Mesothelial cell of epicardium (in vitro differentiated cells): Measurements from ENCODE around the gene SCG3. TPM values are rescaled to one million over a fixed set of nuclear protein-coding genes. Genes with fewer than 3 reads are reported as not detected.
"Not testable (repeated sequence)": the region's sequence is repeated elsewhere in the genome, so short reads cannot be mapped to it uniquely, and the experiment has no call there.

Source experiments
- DNase-seq, 2 experiments: peaks; one replicate each; pipeline ENCODE4 v3.0.0; 2021; ENCODE audit warnings: low spot score in 2 of 2; ENCODE audit not compliant: unreplicated experiment in 2 of 2
- H3K27ac Mint-ChIP-seq: 2 replicates; pipeline ENCODE4 v1.8.0; 2021; ENCODE audit warnings: mixed read lengths
- H3K27me3 Mint-ChIP-seq: 2 replicates; pipeline ENCODE4 v1.8.0; 2021; ENCODE audit warnings: low read depth, mixed read lengths
- H3K36me3 Mint-ChIP-seq: 2 replicates; pipeline ENCODE4 v1.8.0; 2021; ENCODE audit warnings: mixed read lengths
- H3K4me1 Mint-ChIP-seq: 2 replicates; pipeline ENCODE4 v1.8.0; 2021; ENCODE audit warnings: mixed read lengths
- H3K4me3 Mint-ChIP-seq: 2 replicates; pipeline ENCODE4 v1.8.0; 2021; ENCODE audit warnings: mild to moderate bottlenecking, moderate library complexity, mixed read lengths
- H3K9me3 Mint-ChIP-seq: 2 replicates; pipeline ENCODE4 v1.8.0; 2021; ENCODE audit warnings: mixed read lengths
- CTCF ChIP-seq: fragments of 200-600 bp; sonication (generic); IDR thresholded peaks from one replicate; pipeline ENCODE4 v1.5.0; 2021; ENCODE audit warnings: antibody characterized with exemption; ENCODE audit not compliant: unreplicated experiment
- total RNA-seq: library from RNA; stranded (reverse); gene quantifications from 3 replicates; pipeline ENCODE4 v1.2.1, GENCODE V29; 2021

SCG3 gene
- total RNA-seq: not detected in 3 replicates

GRCh38 chr15:51681303-51681963 is at the start of gene SCG3:
SCG3 (plus strand) TSS chr15:51681503; CDS start chr15:51681756, 253 bp downstream.
- Mint-ChIP-seq H3K4me1 (peaks cover 7% of the 10 kb centered on the region), H3K27ac (no peak within 1 kb of the TSS), H3K9me3 (no peaks in the 10 kb centered on the region), H3K4me3 (no peak within 1 kb of the TSS), H3K36me3 (no peaks in the 10 kb centered on the region), H3K27me3 (peaks cover 51% of the 10 kb centered on the region)
- DNase-seq: peak; percentile 76 to 92
- TF ChIP-seq CTCF: no peak

- H3K27me3 Mint-ChIP-seq: no peaks in the 10 kb centered on the region
- H3K9me3 Mint-ChIP-seq: no peaks in the 10 kb centered on the region
- H3K27ac Mint-ChIP-seq: no peak overlapping the region
- no peak for TF ChIP-seq CTCF
- H3K4me3 Mint-ChIP-seq: no peak overlapping the region
- DNase-seq: no peak
- no peaks in the 10 kb centered on the region for H3K4me1 Mint-ChIP-seq
- no peaks in the 10 kb centered on the region for H3K36me3 Mint-ChIP-seq
Observed at GRCh38 chr15:51634591-51635198, 46.6 kb upstream of the SCG3 start.

GRCh38 chr15:51641490-51642130 is 39.7 kb upstream of the SCG3 start:
- Mint-ChIP-seq H3K27me3 (no peaks in the 10 kb centered on the region), H3K27ac (no peak overlapping the region), H3K36me3 (no peaks in the 10 kb centered on the region)

GRCh38 chr15:51642696-51643095 is 38.6 kb upstream of the SCG3 start:
- Mint-ChIP-seq H3K9me3 (no peaks in the 10 kb centered on the region), H3K27ac (no peak overlapping the region)

More at GRCh38 chr15:51641490-51642130, 39.7 kb upstream of the SCG3 start:
- Mint-ChIP-seq H3K4me3 (no peak overlapping the region), H3K9me3 (no peaks in the 10 kb centered on the region), H3K4me1 (no peaks in the 10 kb centered on the region)
- no peak for DNase-seq
- TF ChIP-seq CTCF: no peak

GRCh38 chr15:51647128-51647562 is 34.2 kb upstream of the SCG3 start:
- DNase-seq: no peak
- H3K9me3 Mint-ChIP-seq: no peaks in the 10 kb centered on the region
- no peaks in the 10 kb centered on the region for H3K27me3 Mint-ChIP-seq

More at GRCh38 chr15:51642696-51643095, 38.6 kb upstream of the SCG3 start:
- Mint-ChIP-seq H3K36me3 (no peaks in the 10 kb centered on the region), H3K27me3 (no peaks in the 10 kb centered on the region), H3K4me3 (no peak overlapping the region), H3K4me1 (no peaks in the 10 kb centered on the region)
- TF ChIP-seq CTCF: no peak
- no peak for DNase-seq

GRCh38 chr15:51648101-51648500 is 33.2 kb upstream of the SCG3 start:
- not testable (repeated sequence) for H3K36me3 Mint-ChIP-seq, H3K27ac Mint-ChIP-seq, H3K4me1 Mint-ChIP-seq, H3K4me3 Mint-ChIP-seq, DNase-seq, H3K27me3 Mint-ChIP-seq, H3K9me3 Mint-ChIP-seq

More at GRCh38 chr15:51647128-51647562, 34.2 kb upstream of the SCG3 start:
- H3K27ac Mint-ChIP-seq: no peak overlapping the region
- no peak overlapping the region for H3K4me3 Mint-ChIP-seq
- no peak for TF ChIP-seq CTCF
- H3K4me1 Mint-ChIP-seq: no peaks in the 10 kb centered on the region
- no peaks in the 10 kb centered on the region for H3K36me3 Mint-ChIP-seq

GRCh38 chr15:51648643-51649042 is 32.7 kb upstream of the SCG3 start:
- H3K27ac Mint-ChIP-seq, H3K4me3 Mint-ChIP-seq, H3K9me3 Mint-ChIP-seq, DNase-seq, H3K4me1 Mint-ChIP-seq, H3K27me3 Mint-ChIP-seq, H3K36me3 Mint-ChIP-seq: not testable (repeated sequence)
